NCI-H146 treated with DMSO at 0.1 percent for 48 hours (cell line): ENCODE measurements around the gene RAB11A.

Experiments
- DNase-seq: peaks from one replicate; lab custom pipeline; 2025; ENCODE audit not compliant: unreplicated experiment; lab: John Stamatoyannopoulos, UW

RAB11A gene

GRCh38 chr15:65914981-65915925, 46.0 kb downstream of the RAB11A start:
- DNase-seq = no peak

GRCh38 chr15:65916041-65916663, 46.9 kb downstream of the RAB11A start:
- DNase-seq = no peak

- no peak for DNase-seq
Observed at GRCh38 chr15:65916664-65917406, 47.5 kb downstream of the RAB11A start.

GRCh38 chr15:65917407-65917756, 48.1 kb downstream of the RAB11A start:
- DNase-seq = no peak

GRCh38 chr15:65917936-65918335, 48.6 kb downstream of the RAB11A start:
- DNase-seq = no peak

GRCh38 chr15:65918357-65918920, 49.1 kb downstream of the RAB11A start:
- DNase-seq = no peak

GRCh38 chr15:65918945-65919344, 49.7 kb downstream of the RAB11A start:
- DNase-seq = no peak

GRCh38 chr15:65919353-65919752, 50.1 kb downstream of the RAB11A start:
- DNase-seq = no peak

- DNase-seq = no peak
Observed at GRCh38 chr15:65920121-65920520, 50.8 kb downstream of the RAB11A start.

GRCh38 chr15:65920825-65921309, 51.6 kb downstream of the RAB11A start:
- no peak for DNase-seq

GRCh38 chr15:65921780-65922179, 52.5 kb downstream of the RAB11A start:
- no peak for DNase-seq

GRCh38 chr15:65922621-65923020, 53.3 kb downstream of the RAB11A start:
- DNase-seq = no peak

- DNase-seq = no peak
Observed at GRCh38 chr15:65923264-65923663, 54.0 kb downstream of the RAB11A start.

GRCh38 chr15:65924004-65924403, 54.7 kb downstream of the RAB11A start:
- no peak for DNase-seq

- DNase-seq = no peak
Observed at GRCh38 chr15:65925338-65925737, 56.0 kb downstream of the RAB11A start.

GRCh38 chr15:65926459-65926858, 57.2 kb downstream of the RAB11A start:
- DNase-seq = no peak

- DNase-seq = no peak
Observed at GRCh38 chr15:65926899-65927298, 57.6 kb downstream of the RAB11A start.

GRCh38 chr15:65927545-65927944, 58.3 kb downstream of the RAB11A start:
- no peak for DNase-seq

- no peak for DNase-seq
Observed at GRCh38 chr15:65929573-65929972, 60.3 kb downstream of the RAB11A start.

GRCh38 chr15:65930134-65930533, 60.8 kb downstream of the RAB11A start:
- peak; percentile 82 for DNase-seq

GRCh38 chr15:65931221-65931620, 61.9 kb downstream of the RAB11A start:
- DNase-seq = no peak
